Ishikawa (cell line): ENCODE measurements around the gene TSPAN5.

ENCODE experiments used
- CEBPB ChIP-seq: IDR thresholded peaks from 2 replicates; pipeline ENCODE4 v1.6.1; 2012
- CREB1 ChIP-seq: IDR thresholded peaks from 2 replicates; pipeline ENCODE4 v1.6.1; 2012; ENCODE audit warnings: low read depth
- EGR1 ChIP-seq: IDR thresholded peaks from 2 replicates; pipeline ENCODE4 v1.6.1; 2012
- EP300 ChIP-seq: IDR thresholded peaks from 2 replicates; pipeline ENCODE4 v1.6.1; 2012; ENCODE audit warnings: borderline replicate concordance
- FOXM1 ChIP-seq: IDR thresholded peaks from 2 replicates; pipeline ENCODE4 v1.6.1; 2012; ENCODE audit warnings: low read depth, borderline replicate concordance
- MAX ChIP-seq: IDR thresholded peaks from 2 replicates; pipeline ENCODE4 v1.6.1; 2012
- NFIC ChIP-seq: IDR thresholded peaks from 2 replicates; pipeline ENCODE4 v1.6.1; 2012
- RAD21 ChIP-seq: IDR thresholded peaks from 2 replicates; pipeline ENCODE4 v1.6.1; 2012; ENCODE audit warnings: low read depth
- REST ChIP-seq: IDR thresholded peaks from 2 replicates; pipeline ENCODE4 v1.6.1; 2012; ENCODE audit warnings: low read depth, mild to moderate bottlenecking
- TAF1 ChIP-seq: IDR thresholded peaks from 2 replicates; pipeline ENCODE4 v1.6.1; 2012; ENCODE audit warnings: low read depth, mild to moderate bottlenecking
- TCF12 ChIP-seq: IDR thresholded peaks from 2 replicates; pipeline ENCODE4 v1.6.1; 2012; ENCODE audit warnings: low read depth
- TEAD4 ChIP-seq: IDR thresholded peaks from 2 replicates; pipeline ENCODE4 v1.6.1; 2012
- USF1 ChIP-seq: IDR thresholded peaks from 2 replicates; pipeline ENCODE4 v1.6.1; 2012
- YY1 ChIP-seq: IDR thresholded peaks from 2 replicates; pipeline ENCODE4 v1.6.1; 2012; ENCODE audit warnings: low read depth
- ZBTB7A ChIP-seq: IDR thresholded peaks from 2 replicates; pipeline ENCODE4 v1.6.1; 2012; ENCODE audit warnings: low read depth

Gene TSPAN5

GRCh38 chr4:98630737-98631454 is 27.5 kb downstream of the TSPAN5 start:
- no peak for TF ChIP-seq REST
- no peak for TF ChIP-seq MAX
- TF ChIP-seq EP300 = no peak
- no peak for TF ChIP-seq CREB1
- no peak for TF ChIP-seq USF1
- TF ChIP-seq CEBPB = no peak
- no peak for TF ChIP-seq YY1
- TF ChIP-seq EGR1 = no peak
- TF ChIP-seq RAD21 = no peak
- TF ChIP-seq TAF1 = no peak
- TF ChIP-seq NFIC = no peak
- TF ChIP-seq FOXM1 = no peak
- no peak for TF ChIP-seq ZBTB7A
- no peak for TF ChIP-seq TEAD4
- TF ChIP-seq TCF12 = no peak

- no peak for TF ChIP-seq TEAD4
- TF ChIP-seq ZBTB7A = no peak
- TF ChIP-seq MAX = no peak
- no peak for TF ChIP-seq EP300
- no peak for TF ChIP-seq YY1
- TF ChIP-seq FOXM1 = no peak
- no peak for TF ChIP-seq EGR1
- TF ChIP-seq USF1 = no peak
- no peak for TF ChIP-seq CREB1
- TF ChIP-seq TAF1 = no peak
- TF ChIP-seq RAD21 = no peak
- TF ChIP-seq CEBPB = no peak
- no peak for TF ChIP-seq REST
- no peak for TF ChIP-seq NFIC
- no peak for TF ChIP-seq TCF12
These were observed 30.7 kb downstream of the TSPAN5 start for GRCh38 chr4:98627531-98628257.

- TF ChIP-seq FOXM1 (no peak), MAX (no peak), NFIC (no peak), REST (no peak), RAD21 (no peak), TAF1 (no peak), YY1 (no peak), ZBTB7A (no peak), TCF12 (no peak), EP300 (no peak), CEBPB (no peak), TEAD4 (no peak), CREB1 (no peak), USF1 (no peak)
These were observed 32.1 kb downstream of the TSPAN5 start for GRCh38 chr4:98626350-98626749.
